GM19239 (cell line): ENCODE data around the gene SLC9A7.
"Not testable (repeated sequence)": the region's sequence is repeated elsewhere in the genome, so short reads cannot be mapped to it uniquely, and the experiment has no call there.

Experiments
- DNase-seq: peaks from one replicate; pipeline ENCODE4 v3.0.0; 2011; ENCODE audit warnings: low spot score; ENCODE audit not compliant: insufficient read length
- FAIRE-seq: peaks from 2 replicates; lab custom pipeline; 2011; peaks lifted over from hg19 to GRCh38; lab: Jason Lieb, UNC

SLC9A7 gene

DNA sequence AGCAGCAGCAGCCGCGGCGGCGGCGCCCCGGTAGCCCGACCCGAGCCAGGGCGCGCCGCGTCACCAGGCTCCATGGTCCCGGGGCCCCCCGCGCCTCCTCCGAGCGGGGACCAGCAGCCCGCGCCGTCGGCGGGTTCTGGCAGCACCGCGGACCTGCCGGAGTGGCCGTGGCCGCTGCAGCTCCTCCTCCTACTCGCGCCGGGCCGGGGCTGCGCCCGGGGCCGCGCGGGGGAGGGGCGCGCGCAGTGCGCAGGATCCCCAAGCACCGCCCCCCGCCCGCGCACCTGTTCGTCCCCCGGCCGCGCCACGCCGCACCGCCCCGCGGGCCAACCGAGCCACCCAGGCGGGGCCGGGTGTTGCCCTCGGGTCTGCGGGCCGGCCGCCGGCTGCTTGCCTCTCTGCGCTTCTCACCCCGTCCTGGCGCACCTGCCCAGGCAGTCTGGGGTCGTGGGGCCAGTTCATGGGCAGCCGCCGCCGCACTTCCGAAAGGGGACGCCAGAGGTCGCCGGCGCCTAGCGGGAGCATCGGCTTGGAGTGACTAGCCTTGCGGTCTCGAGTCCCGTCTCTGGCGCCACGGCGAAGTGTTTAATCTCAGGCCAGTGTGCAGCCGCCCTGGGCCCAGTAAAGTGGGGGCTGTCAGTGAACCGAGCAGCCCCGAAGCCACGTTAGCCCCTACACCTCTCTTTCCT lies at the start of gene SLC9A7:
TSS of gene SLC9A7 (minus strand) at position 163 of the 689 bp plus-strand sequence. CDS start at position 74, 89 bp downstream.
- FAIRE-seq (peak; percentile 86), DNase-seq (peak; percentile 37)

DNA sequence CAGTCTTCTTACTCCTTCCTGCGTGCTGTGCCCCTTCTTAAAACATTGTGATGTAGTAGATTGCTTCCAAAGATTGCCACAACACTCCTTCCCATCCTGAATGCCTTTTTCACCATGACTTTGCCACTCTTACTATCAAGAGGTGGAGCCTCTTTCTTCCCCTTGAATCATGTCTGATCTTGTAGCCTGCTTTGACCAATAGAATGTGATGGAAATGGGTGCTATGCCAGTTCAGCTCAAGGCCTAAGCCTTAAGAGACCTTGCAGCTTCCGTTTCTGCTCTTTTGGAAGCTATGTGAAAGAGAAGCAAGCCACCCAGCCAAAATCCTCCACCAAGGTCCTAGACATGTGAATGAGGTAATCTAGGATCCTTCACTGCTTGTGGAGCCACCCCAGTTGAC lies 46.4 kb upstream of the SLC9A7 start:
- FAIRE-seq (no peak), DNase-seq (no peak)

DNA sequence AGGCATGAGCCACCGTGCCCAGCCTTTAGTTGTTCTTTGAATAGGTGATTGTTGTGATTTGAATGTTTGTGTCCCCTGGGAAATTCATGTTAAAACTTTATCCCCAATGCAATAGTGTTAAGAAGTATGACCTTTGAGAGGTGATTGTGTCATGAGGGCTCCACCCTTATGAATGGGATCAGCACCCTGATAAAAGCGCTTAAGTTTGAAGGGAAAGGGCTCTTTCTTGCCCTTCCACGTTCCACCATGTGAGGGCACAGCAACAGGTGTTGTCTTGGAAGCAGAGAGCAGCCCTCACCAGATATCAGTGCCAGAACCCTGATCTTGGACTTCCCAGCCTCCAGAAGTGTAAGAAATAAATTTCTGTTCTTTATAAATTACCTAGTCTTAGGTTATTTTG lies 44.2 kb upstream of the SLC9A7 start:
- no peak for FAIRE-seq
- no peak for DNase-seq

DNA sequence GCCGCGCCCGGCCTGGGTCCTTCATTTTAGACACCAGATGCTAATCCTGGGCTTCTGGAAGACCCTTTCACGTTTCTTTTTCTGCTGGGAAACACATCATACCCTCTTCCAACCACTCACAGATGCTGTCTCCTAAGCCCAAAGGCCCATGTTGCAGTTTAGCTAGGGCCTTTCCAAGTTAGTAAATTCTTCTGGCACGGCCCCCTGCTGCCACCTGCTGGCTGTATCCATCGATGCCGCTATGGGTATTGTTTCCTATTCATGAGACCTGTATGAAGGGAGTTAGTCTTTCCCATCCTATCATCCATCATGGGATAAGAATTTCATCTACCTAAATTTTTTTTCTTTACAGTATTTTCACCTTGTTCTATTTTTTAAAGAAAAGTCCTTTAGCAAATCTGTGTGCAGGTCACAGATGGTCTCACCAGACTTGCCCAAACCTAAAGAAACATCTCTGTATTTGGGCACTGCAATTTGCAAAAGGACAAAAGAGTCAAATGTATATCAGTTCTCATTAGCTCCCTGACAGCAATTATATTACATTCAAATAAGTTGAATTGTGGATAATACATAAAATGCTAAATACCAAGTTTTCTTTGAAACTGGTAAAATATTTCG lies 37.8 kb upstream of the SLC9A7 start:
- peak; percentile 13 for DNase-seq
- FAIRE-seq = peak; percentile 81

DNA sequence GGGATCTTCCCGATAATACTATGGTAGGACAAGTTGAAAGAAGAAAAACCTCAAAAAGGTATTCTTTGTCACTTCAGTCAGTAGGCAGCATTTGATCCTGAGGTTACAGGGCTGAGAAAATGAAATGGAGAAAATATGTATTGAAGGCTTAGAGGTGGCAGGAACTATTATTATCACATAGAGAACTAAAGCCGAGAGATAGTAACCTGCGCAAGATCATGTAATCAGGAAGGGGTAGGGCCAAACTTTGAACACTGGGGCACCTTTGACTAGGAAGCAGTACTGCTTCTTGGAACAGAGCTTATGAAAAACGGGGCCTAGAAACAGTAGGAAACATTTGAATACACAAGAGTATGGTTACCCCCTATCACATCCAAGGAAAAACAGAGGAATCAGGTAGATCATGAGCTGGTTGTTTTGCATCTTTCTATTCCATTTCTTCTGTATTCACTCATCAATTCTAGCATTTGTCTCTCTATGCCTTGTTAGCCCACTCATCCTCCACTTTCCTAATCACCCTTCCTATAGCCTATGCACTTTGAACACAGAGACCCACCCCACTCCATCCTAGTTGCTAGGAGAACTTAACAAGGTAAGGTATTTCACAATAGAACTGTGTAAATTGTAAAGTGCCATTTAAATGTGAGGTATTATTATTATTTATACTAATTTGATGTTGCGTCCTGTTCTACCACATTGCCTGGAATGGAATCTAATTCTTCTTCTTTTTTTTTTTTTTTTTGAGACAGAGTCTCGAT lies 34.6 kb upstream of the SLC9A7 start:
- peak; percentile 80 for FAIRE-seq
- DNase-seq = no peak

DNA sequence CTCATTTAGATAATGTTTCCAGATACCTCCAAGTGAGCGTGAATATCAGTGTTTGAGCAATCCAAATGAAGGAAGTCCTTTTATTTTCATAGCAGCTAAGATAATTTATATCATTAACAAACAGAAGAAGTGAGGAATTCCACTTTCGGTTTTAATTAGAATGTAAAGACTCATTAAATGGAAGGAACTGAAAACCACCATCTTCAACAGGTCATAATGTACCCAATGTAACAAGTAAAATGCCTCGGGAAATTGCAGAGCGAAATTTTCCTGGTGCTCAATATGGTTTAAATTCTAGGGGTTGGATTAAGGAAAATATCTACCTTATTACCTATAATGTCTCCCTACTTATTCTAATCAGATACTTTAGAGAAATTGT lies 33.9 kb upstream of the SLC9A7 start:
- DNase-seq = no peak
- no peak for FAIRE-seq

DNA sequence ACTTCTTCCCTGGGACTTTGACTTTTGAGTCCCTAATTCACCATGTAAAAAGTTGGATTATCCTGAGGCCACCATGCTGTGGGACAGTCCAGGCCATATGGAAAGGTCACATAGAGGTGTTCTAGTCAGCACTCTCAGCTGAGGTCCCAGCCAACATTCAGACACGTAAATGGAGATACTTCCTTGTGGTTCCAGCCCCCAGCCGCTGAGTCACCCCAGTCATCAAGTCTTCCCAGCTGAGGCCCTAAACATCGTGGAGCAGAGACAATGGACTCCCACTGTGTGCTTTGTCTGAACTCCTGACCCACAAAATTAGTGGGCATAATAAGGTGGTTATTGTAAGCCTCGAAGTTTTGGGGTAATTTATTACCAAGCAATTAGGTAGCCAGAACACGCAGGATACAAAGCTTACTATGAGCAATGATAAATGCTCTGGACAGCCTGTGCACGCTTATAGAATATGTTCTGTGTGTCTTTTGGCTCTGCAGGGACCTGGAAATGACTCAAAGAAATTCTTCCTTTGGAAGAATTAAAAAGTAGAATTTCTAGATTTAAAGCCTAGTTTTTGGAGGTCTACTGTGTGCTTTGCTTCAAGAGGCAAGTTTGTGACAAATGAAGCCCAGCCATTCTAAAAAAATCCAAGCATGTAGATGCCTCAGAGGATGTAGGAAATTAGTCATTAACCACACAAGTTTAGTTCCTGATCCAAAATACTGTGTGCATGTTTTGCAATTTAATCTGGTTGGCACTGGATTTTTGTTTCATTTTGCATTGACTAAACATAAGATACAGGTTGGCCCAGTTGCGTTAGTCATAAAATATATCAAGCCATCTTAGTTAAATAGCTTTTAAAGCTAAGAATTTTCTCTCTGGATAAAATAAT lies 33.2 kb upstream of the SLC9A7 start:
- DNase-seq = peak; percentile 6
- peak; percentile 71 for FAIRE-seq

DNA sequence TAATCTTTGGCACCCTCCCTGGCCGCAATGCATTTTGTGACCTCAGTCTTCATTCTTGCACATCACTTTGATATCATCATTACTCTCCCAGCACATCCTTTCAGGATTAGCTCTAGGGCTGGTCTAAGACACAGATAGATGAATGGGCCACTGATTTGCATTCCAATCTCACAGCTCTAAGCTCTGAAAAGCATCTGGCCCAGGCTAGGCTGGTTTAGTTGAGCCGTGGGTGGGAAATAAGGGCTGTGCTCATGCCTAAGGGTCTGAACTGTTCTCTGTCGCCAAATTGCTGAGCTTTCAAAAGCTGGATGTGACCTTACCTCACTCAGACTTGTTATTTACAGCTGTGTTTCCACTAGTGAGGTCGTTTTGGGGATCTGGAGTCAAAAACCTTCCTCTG lies 30.0 kb upstream of the SLC9A7 start:
- DNase-seq (no peak), FAIRE-seq (no peak)

DNA sequence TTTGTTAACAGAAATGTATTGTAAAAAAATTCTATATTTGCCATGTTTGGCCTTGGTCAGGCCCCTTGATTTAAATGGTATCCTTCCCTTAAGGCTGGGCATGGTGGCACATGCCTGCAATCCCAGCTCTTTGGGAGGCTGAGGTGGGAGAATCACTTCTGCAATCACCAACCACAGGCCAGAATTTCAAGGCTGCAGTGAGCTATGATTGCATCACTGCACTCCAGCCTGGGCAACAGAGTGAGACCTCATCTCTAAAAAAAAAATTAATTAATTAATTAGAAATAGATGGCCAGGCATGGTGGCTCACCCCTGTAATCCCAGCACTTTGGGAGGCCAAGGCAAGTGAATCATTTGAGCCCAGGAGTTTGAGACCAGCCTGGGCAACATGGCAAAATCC lies 25.5 kb upstream of the SLC9A7 start:
- not testable (repeated sequence) for FAIRE-seq, DNase-seq

DNA sequence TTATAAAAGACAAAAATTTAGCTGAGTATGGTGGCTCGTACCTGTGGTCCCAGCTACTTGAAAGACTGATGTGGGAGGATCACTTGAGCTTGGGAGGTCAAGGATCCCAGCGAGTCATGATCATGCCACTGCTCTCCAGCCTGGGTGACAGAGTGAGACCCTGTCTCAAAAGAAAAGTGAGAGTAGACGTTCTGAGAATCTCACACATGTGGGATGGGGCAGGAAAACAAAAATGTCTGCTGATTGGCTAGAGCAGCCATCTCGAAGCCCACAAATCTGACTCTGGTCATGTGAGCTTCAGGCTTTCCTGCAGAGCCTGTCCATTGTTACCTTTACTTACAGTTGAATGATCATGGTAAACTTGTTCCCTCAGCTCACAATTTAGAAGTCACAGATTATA lies 23.1 kb upstream of the SLC9A7 start:
- DNase-seq = no peak
- FAIRE-seq = no peak

DNA sequence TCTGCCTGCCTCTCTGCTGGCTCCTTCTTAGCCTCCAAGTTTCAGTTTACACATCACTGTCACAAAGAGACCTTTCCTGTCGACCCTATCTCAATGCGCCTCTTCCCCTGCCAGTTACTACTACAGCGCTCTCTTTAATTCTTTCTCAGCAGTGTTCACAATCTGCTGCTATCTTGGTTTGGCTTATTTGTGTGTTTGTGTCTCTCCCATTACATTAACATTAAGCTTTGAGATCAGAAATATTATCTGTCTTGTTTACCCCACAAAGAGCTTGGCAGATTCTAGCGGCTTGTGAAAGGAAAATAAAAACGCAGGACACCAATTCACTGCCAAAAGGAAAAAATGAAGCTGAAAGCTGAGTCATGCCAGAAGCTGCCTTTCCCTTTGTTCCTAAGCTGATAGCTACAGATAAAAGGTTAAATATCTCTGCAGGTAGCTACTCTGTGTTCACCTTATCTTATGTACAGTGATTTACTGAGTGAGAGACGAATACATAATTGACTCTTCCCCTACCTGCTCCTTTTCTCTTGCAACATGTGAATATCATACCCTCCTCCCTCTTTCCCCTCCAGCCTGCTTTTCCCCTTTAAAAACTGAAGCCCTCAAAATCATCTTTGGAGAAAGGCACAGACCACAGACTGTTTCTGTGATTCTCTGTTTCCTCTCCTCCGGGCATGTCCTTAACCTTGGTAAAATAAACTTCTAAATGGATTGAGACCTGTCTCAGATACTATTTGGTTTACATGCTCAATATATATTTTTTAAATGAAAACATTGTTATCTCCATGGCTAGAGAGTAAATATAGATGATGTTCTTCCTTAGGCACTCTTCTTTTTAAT lies 19.3 kb upstream of the SLC9A7 start:
- DNase-seq = no peak

DNA sequence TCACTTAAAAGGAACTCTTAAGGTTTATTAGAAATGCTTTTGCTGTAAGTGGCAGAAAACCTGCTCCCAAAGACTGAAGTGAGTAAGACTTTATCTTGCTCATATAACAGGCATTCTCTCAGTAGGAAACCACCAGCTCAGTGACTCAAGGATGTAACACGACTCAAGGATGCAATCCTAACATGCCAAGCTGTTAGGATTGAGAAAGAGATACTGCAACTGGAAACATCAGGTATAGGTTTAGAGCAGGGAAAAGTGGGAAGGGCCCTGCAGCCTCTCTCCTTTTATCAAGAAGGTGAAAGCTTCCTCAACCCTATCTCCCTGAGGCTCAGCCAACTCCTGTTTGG lies 11.9 kb upstream of the SLC9A7 start:
- DNase-seq (no peak), FAIRE-seq (no peak)

More for the DNA sequence above, 19.3 kb upstream of the SLC9A7 start:
- no peak for FAIRE-seq

DNA sequence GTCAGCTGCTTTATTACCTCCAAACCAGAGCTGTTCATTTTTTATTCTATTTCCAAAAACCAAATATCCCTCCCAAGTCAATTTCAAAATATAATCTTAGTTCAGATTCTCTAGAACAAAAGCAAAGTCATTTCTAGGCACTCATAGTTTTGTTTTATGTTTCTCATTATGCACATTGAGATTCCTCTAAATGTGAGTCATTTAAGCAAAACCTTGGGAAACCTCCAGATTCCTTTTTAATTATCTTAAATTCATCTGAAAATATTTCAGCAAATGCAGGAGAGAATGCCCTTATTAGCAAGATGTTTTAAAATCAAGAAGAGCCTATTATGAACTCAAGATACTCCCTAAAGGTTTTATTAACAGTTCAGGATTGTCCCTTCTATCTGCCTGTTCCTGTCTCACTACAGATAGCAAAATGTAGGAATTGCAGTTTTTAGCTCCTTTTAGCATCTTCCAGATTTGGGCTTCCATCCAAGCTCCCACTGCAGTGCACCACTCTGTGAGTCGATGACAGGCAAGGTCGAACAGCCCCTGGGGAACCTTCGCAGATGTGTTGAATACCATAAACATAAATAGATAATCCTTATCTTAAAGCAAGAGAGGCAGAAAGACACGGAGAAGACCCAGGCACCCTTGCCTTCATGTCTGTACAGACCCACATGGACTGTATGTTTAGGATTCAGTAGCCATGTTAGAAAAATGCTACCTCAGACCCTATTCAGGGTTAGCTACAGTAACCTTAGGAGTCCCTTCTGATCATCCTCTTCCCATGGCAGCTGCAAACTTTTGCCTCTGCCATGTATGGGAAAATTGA lies 11.3 kb upstream of the SLC9A7 start:
- DNase-seq (no peak), FAIRE-seq (no peak)

DNA sequence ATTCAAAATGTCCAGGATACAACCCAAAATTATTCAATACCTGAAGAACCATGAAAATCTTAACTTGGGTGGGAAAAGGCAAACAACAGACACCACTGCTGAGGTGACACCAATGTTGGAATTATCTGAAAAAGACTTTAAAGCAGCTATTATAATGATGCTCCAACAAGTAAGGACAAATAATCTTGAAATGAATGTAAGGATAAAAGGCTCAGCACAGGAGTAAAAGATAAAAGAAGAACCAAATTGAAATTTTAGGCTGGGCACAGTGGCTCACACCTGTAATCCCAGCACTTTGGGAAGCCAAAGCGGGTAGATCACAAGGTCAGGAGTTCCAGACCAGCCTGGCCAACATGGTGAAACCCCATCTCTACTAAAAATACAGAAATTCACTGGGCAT lies 4.0 kb upstream of the SLC9A7 start:
- FAIRE-seq = no peak
- DNase-seq = no peak

DNA sequence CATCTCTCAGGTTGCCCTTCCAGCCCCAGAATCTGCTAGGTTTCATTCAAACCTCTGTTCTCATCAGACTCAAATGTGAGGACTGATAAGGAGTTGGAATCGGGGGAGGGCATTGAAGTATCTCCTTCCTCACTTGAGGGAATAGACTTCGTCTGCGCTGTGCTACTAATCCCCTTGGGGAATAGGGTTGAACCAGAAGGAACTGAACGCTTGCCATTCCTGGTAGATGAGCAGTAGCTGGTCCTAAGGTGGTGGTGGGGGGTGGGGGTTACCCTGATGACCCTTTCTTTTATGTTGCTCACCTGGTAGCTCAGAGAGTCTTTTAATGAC lies 692 bp upstream of the SLC9A7 start:
- FAIRE-seq (no peak), DNase-seq (no peak)

DNA sequence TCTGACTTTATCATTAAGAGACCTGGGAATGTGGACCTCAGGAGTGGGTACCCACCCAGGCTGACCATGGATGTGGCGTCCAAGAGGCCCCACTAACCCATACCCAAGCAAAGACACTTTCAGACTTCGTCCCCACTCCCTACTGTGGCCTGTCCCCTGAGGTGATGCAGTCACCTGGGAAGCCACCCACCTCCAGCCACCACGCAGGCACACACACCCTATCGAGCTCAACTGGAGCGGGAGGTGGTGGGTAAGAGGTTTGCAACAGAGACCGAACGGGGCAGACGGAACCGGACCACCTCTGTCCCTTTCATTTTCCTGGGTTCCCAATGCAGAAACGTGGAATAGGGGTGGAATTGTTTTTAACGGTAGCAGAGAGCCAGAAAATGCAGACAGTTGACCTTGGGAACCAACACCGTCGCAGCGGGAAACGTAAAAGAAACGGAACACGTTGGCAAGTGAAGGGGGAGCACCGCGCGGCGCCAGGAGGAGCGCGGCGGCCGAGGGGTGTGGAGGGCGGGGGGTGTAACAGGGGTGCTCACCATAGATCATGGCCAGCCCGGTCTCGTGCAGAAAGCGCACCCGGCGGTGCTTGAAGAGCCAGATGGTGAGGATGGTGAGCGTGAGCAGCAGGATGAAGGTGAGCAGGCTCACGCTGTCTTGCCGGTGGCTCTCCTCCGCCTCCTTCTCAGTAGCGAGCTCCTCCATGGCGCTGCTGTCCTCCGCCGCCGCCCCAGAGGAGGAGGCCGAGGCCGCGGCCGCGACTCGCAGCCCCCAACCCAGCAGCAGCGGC lies 559 bp downstream of the SLC9A7 start:
- peak; percentile 82 for FAIRE-seq
- DNase-seq = no peak

DNA sequence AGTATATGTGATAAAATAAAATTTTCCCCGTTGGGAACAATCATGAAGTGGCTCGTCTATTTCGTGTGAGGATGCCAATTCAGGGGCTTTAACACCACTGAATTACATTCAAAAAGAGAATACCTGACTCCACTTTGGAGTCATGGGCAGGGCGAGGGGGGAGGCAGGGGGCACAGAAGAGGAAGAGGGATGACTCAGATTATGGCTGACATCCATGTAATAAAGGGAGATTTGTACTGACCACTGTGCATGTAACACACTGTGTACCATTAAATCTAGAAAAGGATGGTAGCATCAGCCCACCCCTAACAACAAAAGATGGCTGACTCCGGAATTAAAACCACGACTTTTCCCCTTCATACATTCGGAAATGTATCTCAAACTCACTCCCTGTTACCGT lies 1.3 kb downstream of the SLC9A7 start:
- FAIRE-seq = no peak
- no peak for DNase-seq

DNA sequence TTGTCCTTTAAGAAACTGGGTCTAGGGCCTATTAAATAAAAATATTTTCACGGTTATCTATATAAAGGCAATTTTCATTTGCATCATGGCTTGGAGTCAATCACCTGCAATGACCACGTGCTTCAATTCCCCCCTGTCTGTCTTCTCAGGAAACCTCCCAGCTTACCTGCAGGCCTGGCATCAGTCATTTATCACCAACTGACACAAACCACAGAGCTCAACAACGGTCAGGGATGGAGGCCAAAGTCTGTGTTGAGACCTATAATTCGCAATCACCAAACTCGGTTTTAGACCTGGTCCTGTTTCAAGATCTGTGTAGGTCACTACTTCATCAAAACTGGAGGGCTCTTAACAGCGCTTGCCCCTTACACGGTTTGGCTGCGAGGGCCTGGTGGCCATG lies 1.9 kb downstream of the SLC9A7 start:
- DNase-seq = no peak
- peak; percentile 98 for FAIRE-seq
